ENCODE results near the gene POLG2. TPM values are rescaled to one million over a fixed set of nuclear protein-coding genes. Genes with fewer than 3 reads are reported as not detected.
A peak's percentile ranks its signal among the peaks of the same experiment; 100 is the strongest.

POLG2 gene
- total RNA-seq, 1 experiment from 2014 or later, result 51.5 TPM

DNA sequence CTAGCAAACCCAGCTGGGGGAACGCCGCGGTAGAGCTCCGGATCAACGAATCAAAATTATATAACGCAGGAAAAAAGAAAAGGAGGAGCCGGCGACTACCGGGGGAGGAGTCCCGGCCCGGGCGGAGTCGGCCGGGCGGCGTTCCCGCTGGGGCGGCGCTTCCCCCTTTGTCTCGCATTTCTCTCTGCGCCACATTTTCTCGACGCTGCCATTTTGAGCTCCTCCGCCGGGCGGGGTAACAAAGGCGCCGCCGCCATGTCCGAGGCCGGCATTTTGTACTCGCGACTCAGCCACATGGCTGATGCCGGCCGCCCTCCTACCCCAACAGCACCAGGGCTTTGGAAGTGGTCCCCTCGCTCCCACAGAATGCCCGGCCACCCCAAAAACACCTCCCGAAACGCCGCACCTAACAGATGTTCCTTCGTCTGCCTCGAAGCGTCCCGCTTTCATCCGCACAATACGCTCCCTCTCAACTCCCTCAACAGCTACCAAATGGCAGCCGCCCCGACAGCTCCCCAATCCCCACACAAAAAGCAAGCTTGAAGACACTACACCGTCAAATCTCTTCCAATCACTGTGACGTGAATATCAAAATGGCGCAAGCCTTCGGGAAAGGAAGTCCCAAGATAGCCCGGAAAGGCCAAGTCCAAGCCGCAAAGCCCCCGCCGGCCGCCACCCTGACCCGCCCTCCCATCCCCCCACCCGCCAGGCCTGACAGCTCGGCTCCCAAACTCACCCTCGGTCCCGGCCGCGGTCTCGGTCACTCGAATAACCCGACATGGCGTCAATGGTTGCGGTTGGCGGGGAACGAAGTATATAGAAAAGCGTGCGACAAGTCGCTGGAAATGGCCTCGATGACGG, 8.7 kb upstream of the POLG2 start (continued):
- TF ChIP-seq CTCF (IDR thresholded peaks at IDR 0.05 in 2 of 3, conservative IDR thresholded peaks at IDR 0.05 in 1 of 3; ENCODE audit: borderline replicate concordance in 1 of 3, insufficient read depth in 1 of 3, low read depth in 2 of 3, low read length in 2 of 3), result no peak
- no peak for TF ChIP-seq CEBPB (IDR thresholded peaks at IDR 0.05; ENCODE audit: low read depth)

GRCh38 chr17:64504769-64505339, 8.0 kb upstream of the POLG2 start:
- Histone ChIP-seq H2AFZ (ENCODE audit: low read depth, low read length, poor library complexity, severe bottlenecking) (no peak overlapping the region), H3K27me3 (ENCODE audit: insufficient read depth, low read length) (no peaks in the 10 kb centered on the region), H3K9ac (ENCODE audit: low read length) (peak overlapping the region; percentile 99), H3K9me2 (ENCODE audit: insufficient read depth) (no peaks in the 10 kb centered on the region), H4K20me1 (ENCODE audit: insufficient read depth) (peaks cover 60% of the 10 kb centered on the region; the same call in 1 of the 2 replicates), H3K4me2 (ENCODE audit: low read length) (peak overlapping the region; percentile 87), H3K4me3 (replicated peaks in 1 of 2; ENCODE audit: low read depth in 1 of 2, low read length in 2 of 2) (peak overlapping the region; percentile 93 to 95), H3K36me3 (ENCODE audit: control insufficient read depth in 1 of 2, insufficient read depth in 2 of 2, low read length in 2 of 2) (peaks cover 61 to 71% of the 10 kb centered on the region in 2 experiments), H3K79me2 (ENCODE audit: insufficient read depth, low read length) (peaks cover 94% of the 10 kb centered on the region), H3K27ac (ENCODE audit: low read depth, low read length) (peak overlapping the region; percentile 90), H3K9me3 (ENCODE audit: control insufficient read depth in 1 of 2, insufficient read depth in 1 of 2, low read depth in 1 of 2, low read length in 2 of 2) (no peaks in the 10 kb centered on the region), H3K4me1 (ENCODE audit: control insufficient read depth in 1 of 2, insufficient read depth in 2 of 2, low read length in 2 of 2) (peaks cover 12 to 45% of the 10 kb centered on the region in 2 experiments)
- TF ChIP-seq RAD21 (IDR thresholded peaks at IDR 0.05; ENCODE audit: low read depth) (0 out of 2 replicates have a peak, but pooled peaks have one; percentile 3), REST (IDR thresholded peaks at IDR 0.05; ENCODE audit: low read depth) (no peak), POLR2AphosphoS5 (IDR thresholded peaks at IDR 0.05; ENCODE audit: low read depth, low read length) (peak; percentile 11; the same call in 1 of the 2 replicates)
- intact Hi-C loops (cut with micrococcal nuclease), result loop anchor here (5.0 kb wide), 1 partner anchor 142 kb away; no protein-coding TSS in a partner anchor
- POLR2A ChIA-PET, result interaction anchor here (0.5 to 3.1 kb wide), 23 partner anchors 9 to 662 kb away, joined by 3 to 119 read pairs (median 4); partner anchors contain the start of genes POLG2 and SMARCD2
- CTCF ChIA-PET, result interaction anchor here (1.3 to 2.3 kb wide), 3 partner anchors 8 to 85 kb away, joined by 3 to 14 read pairs (median 13); partner anchors contain the start of gene POLG2
- DNase-seq (ENCODE audit: low read depth, low spot score), result no peak
- no peak for ATAC-seq
- BruUV-seq (replicated peaks), result no TSS peak
- RAD21 ChIA-PET (ENCODE audit: low non-redundant PET in 1 of 2, low total read pairs in 2 of 2, uncharacterized antibody in 2 of 2, unreplicated experiment in 2 of 2), result no interaction called here
